Spleen (tissue), 7 donors: ENCODE data around the gene ATRX.

ENCODE experiments used
- CTCF ChIP-seq, 11 experiments: fragments of 200-600 bp in 7 of 11; fragments of 450-650 bp in 4 of 11; sonication (generic) in 4 of 11; IDR thresholded peaks in 8 of 11; conservative IDR thresholded peaks in 3 of 11; 1 replicate in 7 of 11; 2 replicates in 4 of 11; pipeline versions ENCODE4 v1.4.0 to v1.8.0; 2016 to 2021; ENCODE audit warnings: antibody characterized with exemption in 11 of 11, inconsistent platforms in 4 of 11, mild to moderate bottlenecking in 1 of 11
- POLR2A ChIP-seq, 3 donors: fragments of 450-650 bp; IDR thresholded peaks; one replicate each; pipeline ENCODE4 v1.5.1; 2017; ENCODE audit warnings: antibody characterized with exemption in 3 of 3, mild to moderate bottlenecking in 1 of 3
- POLR2AphosphoS5 ChIP-seq, 3 donors: sonication (generic); formaldehyde crosslinking; IDR thresholded peaks; one replicate each; pipeline ENCODE4 v1.5.1; 2017; ENCODE audit warnings: antibody characterized with exemption in 3 of 3
- donor health status: DM: no; HTN: no; CAD: no; lungs with moderate emphysema.
- donor health status: DM: no; HTN: no; CAD: no.
- donor health status: DM: no; HTN: no; CAD: no.

- TF ChIP-seq CTCF (IDR thresholded peaks at IDR 0.05 in 8 of 11, conservative IDR thresholded peaks at IDR 0.05 in 3 of 11) = no peak
- TF ChIP-seq POLR2A (IDR thresholded peaks at IDR 0.05) = no peak
- no peak for TF ChIP-seq POLR2AphosphoS5 (IDR thresholded peaks at IDR 0.05)
Measured at GRCh38 chrX:77640702-77641101, 145.3 kb downstream of the ATRX start.
